ENCODE data around the gene NLRP3. TPM values are rescaled to one million over a fixed set of nuclear protein-coding genes. Genes with fewer than 3 reads are reported as not detected.

NLRP3 gene
- total and polyA plus RNA-seq, 2 experiments from 2014 or later: 0.42 TPM; not detected in 1

DNA sequence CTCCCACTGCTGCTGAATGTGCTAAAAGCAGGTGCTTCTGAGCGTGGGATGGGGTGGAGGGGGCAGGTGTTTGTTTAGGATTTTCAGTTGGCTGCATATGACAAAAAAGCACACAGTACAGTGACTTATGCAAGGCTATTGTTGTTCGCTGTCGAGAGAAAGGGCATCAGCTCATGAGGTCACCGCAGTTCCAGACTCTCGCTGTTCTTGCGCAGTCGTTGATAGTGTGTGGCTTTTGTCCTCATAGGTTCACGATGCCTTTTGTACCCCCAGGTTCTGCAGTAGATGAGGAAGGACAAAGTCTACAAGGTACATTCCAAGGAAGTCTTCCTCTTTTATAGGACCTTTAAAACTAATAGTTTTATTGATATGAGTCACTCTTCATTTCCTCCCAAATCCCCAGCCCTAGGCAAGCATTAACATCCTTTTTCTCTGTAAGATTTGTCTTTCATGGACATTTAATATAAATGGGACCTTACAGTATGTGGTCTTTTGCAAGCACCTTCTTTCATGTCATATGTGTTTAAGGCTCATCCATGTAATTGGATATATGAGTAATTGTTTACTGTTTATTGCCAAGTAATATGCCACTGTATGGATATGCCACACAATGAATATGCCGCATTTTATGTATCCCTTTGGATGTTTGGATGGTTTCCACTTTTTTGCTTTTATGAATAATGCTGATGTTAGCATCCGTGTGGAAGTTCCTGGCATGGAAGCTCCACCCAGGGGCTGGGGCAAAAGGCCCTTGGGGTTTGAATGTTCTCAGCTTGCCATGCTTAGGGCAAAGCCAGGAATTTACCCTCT is 14.5 kb upstream of the NLRP3 start:
- Histone ChIP-seq H3K4me1 (ENCODE audit: insufficient read depth) (no peaks in the 10 kb centered on the region), H3K79me2 (replicated peaks; ENCODE audit: insufficient read depth) (no peaks in the 10 kb centered on the region), H3K36me3 (ENCODE audit: insufficient read depth) (no peaks in the 10 kb centered on the region), H3K27me3 (ENCODE audit: insufficient read depth) (no peaks in the 10 kb centered on the region), H4K20me1 (replicated peaks; ENCODE audit: insufficient read depth) (no peaks in the 10 kb centered on the region), H3K4me2 (no peak overlapping the region), H3K27ac (ENCODE audit: low read depth) (no peak overlapping the region), H3F3A (replicated peaks; ENCODE audit: low read depth) (0 out of 2 replicates have a peak, but pooled peaks cover 4% of the 10 kb centered on the region), H3K4me3 (no peak overlapping the region), H2AFZ (no peak overlapping the region), H3K9me2 (ENCODE audit: insufficient read depth) (no peaks in the 10 kb centered on the region)
- no peak for ATAC-seq
- Mint-ChIP-seq H3K36me3 (ENCODE audit: low read depth) (no peaks in the 10 kb centered on the region), H3K27ac (no peak overlapping the region), H3K4me3 (no peak overlapping the region), H3K4me1 (peaks cover 3% of the 10 kb centered on the region; the same call in 1 of the 3 replicates), H3K27me3 (ENCODE audit: insufficient read depth, low read depth, poor library complexity) (peaks cover 5% of the 10 kb centered on the region), H3K9me3 (no peaks in the 10 kb centered on the region)
- TF ChIP-seq EZH2phosphoT487 (IDR thresholded peaks at IDR 0.05; ENCODE audit: unreplicated experiment) (no peak), REST (IDR thresholded peaks at IDR 0.05; ENCODE audit: unreplicated experiment) (no peak), ZNF114 (CRISPR knock-in tag; IDR thresholded peaks at IDR 0.05) (no peak), NANOG (IDR thresholded peaks at IDR 0.05; ENCODE audit: borderline replicate concordance) (no peak), EZH2 (IDR thresholded peaks at IDR 0.05; ENCODE audit: low read depth, unreplicated experiment) (no peak), POLR2AphosphoS5 (IDR thresholded peaks at IDR 0.05; ENCODE audit: low read depth) (no peak), CREB1 (CRISPR knock-in tag; IDR thresholded peaks at IDR 0.05; ENCODE audit: low read depth) (no peak), ZNF331 (CRISPR knock-in tag; IDR thresholded peaks at IDR 0.05; ENCODE audit: low read depth) (no peak), STAT1 (IDR thresholded peaks at IDR 0.05; ENCODE audit: unreplicated experiment) (no peak), ETS1 (IDR thresholded peaks at IDR 0.05) (no peak), JUNB (IDR thresholded peaks at IDR 0.05; ENCODE audit: unreplicated experiment) (no peak)
- TF ChIP-seq, protein P1, sequence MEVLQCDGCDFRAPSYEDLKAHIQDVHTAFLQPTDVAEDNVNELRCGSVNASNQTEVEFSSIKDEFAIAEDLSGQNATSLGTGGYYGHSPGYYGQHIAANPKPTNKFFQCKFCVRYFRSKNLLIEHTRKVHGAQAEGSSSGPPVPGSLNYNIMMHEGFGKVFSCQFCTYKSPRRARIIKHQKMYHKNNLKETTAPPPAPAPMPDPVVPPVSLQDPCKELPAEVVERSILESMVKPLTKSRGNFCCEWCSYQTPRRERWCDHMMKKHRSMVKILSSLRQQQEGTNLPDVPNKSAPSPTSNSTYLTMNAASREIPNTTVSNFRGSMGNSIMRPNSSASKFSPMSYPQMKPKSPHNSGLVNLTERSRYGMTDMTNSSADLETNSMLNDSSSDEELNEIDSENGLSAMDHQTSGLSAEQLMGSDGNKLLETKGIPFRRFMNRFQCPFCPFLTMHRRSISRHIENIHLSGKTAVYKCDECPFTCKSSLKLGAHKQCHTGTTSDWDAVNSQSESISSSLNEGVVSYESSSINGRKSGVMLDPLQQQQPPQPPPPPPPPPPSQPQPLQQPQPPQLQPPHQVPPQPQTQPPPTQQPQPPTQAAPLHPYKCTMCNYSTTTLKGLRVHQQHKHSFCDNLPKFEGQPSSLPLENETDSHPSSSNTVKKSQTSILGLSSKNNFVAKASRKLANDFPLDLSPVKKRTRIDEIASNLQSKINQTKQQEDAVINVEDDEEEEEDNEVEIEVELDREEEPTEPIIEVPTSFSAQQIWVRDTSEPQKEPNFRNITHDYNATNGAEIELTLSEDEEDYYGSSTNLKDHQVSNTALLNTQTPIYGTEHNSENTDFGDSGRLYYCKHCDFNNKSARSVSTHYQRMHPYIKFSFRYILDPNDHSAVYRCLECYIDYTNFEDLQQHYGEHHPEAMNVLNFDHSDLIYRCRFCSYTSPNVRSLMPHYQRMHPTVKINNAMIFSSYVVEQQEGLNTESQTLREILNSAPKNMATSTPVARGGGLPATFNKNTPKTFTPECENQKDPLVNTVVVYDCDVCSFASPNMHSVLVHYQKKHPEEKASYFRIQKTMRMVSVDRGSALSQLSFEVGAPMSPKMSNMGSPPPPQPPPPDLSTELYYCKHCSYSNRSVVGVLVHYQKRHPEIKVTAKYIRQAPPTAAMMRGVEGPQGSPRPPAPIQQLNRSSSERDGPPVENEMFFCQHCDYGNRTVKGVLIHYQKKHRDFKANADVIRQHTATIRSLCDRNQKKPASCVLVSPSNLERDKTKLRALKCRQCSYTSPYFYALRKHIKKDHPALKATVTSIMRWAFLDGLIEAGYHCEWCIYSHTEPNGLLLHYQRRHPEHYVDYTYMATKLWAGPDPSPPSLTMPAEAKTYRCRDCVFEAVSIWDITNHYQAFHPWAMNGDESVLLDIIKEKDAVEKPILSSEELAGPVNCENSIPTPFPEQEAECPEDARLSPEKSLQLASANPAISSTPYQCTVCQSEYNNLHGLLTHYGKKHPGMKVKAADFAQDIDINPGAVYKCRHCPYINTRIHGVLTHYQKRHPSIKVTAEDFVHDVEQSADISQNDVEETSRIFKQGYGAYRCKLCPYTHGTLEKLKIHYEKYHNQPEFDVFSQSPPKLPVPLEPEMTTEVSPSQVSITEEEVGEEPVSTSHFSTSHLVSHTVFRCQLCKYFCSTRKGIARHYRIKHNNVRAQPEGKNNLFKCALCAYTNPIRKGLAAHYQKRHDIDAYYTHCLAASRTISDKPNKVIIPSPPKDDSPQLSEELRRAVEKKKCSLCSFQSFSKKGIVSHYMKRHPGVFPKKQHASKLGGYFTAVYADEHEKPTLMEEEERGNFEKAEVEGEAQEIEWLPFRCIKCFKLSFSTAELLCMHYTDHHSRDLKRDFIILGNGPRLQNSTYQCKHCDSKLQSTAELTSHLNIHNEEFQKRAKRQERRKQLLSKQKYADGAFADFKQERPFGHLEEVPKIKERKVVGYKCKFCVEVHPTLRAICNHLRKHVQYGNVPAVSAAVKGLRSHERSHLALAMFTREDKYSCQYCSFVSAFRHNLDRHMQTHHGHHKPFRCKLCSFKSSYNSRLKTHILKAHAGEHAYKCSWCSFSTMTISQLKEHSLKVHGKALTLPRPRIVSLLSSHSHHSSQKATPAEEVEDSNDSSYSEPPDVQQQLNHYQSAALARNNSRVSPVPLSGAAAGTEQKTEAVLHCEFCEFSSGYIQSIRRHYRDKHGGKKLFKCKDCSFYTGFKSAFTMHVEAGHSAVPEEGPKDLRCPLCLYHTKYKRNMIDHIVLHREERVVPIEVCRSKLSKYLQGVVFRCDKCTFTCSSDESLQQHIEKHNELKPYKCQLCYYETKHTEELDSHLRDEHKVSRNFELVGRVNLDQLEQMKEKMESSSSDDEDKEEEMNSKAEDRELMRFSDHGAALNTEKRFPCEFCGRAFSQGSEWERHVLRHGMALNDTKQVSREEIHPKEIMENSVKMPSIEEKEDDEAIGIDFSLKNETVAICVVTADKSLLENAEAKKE (CRISPR knock-in tag; IDR thresholded peaks at IDR 0.05): no peak
- TF ChIP-seq, protein P2, sequence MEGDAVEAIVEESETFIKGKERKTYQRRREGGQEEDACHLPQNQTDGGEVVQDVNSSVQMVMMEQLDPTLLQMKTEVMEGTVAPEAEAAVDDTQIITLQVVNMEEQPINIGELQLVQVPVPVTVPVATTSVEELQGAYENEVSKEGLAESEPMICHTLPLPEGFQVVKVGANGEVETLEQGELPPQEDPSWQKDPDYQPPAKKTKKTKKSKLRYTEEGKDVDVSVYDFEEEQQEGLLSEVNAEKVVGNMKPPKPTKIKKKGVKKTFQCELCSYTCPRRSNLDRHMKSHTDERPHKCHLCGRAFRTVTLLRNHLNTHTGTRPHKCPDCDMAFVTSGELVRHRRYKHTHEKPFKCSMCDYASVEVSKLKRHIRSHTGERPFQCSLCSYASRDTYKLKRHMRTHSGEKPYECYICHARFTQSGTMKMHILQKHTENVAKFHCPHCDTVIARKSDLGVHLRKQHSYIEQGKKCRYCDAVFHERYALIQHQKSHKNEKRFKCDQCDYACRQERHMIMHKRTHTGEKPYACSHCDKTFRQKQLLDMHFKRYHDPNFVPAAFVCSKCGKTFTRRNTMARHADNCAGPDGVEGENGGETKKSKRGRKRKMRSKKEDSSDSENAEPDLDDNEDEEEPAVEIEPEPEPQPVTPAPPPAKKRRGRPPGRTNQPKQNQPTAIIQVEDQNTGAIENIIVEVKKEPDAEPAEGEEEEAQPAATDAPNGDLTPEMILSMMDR (conservative IDR thresholded peaks at IDR 0.05; ENCODE audit: low read depth in 2 of 2): no peak
- DNase-seq (ENCODE audit: low spot score): no peak
